PC-3 (cell line): ENCODE data around the gene CDCA4. TPM values are rescaled to one million over a fixed set of nuclear protein-coding genes. Genes with fewer than 3 reads are reported as not detected.

ENCODE experiments used
- ATAC-seq: fragments of 200-7000 bp; cut with Tn5 transposase; 2 replicates; pipeline ENCODE4 v1.9.1; 2020; ENCODE audit warnings: mild to moderate bottlenecking, moderate library complexity
- BruUV-seq: library from RNA; stranded (reverse); fragments of 400-500 nt; replicated peaks from 2 replicates; lab custom pipeline; 2021; lab: Mats Ljungman, UMichigan
- CTCF ChIA-PET: fragments of 300-600 bp; sonication (Branson Sonifier 250); formaldehyde crosslinking; loops from one replicate; lab custom pipeline; 2022; ENCODE audit warnings: antibody characterized with exemption; lab: Charles Lee
- POLR2A ChIA-PET: fragments of 300-600 bp; sonication (Branson Sonifier 250); formaldehyde crosslinking; loops from one replicate; lab custom pipeline; 2022; ENCODE audit warnings: antibody characterized with exemption; ENCODE audit not compliant: unreplicated experiment; lab: Charles Lee
- DNase-seq: peaks from one replicate; pipeline ENCODE4 v3.0.0-alpha.2; 2015
- H2AFZ ChIP-seq: fragments of 300-600 bp; sonication (generic); 2 replicates; pipeline ENCODE4 v1.6.0; 2016; ENCODE audit warnings: antibody characterized with exemption, low read length
- H3F3A ChIP-seq: fragments of 300-600 bp; sonication (generic); one replicate; pipeline ENCODE4 v1.6.0; 2017; ENCODE audit warnings: antibody characterized with exemption, low read length, control low read depth, mild to moderate bottlenecking; ENCODE audit not compliant: unreplicated experiment
- H3K27ac ChIP-seq: fragments of 300-600 bp; sonication (generic); 2 replicates; pipeline ENCODE4 v1.5.1; 2016; ENCODE audit warnings: mild to moderate bottlenecking, low read length
- H3K27me3 ChIP-seq: fragments of 300-600 bp; sonication (generic); 2 replicates; pipeline ENCODE4 v1.6.1; 2016; ENCODE audit warnings: low read length, mixed read lengths
- H3K36me3 ChIP-seq: fragments of 300-600 bp; sonication (generic); 2 replicates; pipeline ENCODE4 v1.6.1; 2016; ENCODE audit warnings: low read depth, mixed run types, low read length, mixed read lengths
- H3K4me1 ChIP-seq: fragments of 300-600 bp; sonication (generic); 2 replicates; pipeline ENCODE4 v1.5.1; 2016; ENCODE audit warnings: low read length; ENCODE audit not compliant: insufficient read depth
- H3K4me2 ChIP-seq: fragments of 300-600 bp; sonication (generic); 2 replicates; pipeline ENCODE4 v1.6.0; 2016; ENCODE audit warnings: low read length
- H3K4me3 ChIP-seq: fragments of 300-600 bp; sonication (generic); 2 replicates; pipeline ENCODE4 v1.5.1; 2016; ENCODE audit warnings: mild to moderate bottlenecking, low read length, mixed read lengths
- H3K79me2 ChIP-seq: fragments of 300-600 bp; sonication (generic); 2 replicates; pipeline ENCODE4 v1.6.1; 2017; ENCODE audit warnings: low read length, mixed read lengths
- H3K9ac ChIP-seq: fragments of 300-600 bp; sonication (generic); 2 replicates; pipeline ENCODE4 v1.6.0; 2016; ENCODE audit warnings: mild to moderate bottlenecking, low read length
- H3K9me2 ChIP-seq: fragments of 300-600 bp; sonication (generic); replicated peaks from 2 replicates; pipeline ENCODE4 v1.6.1; 2016; ENCODE audit warnings: mixed run types, low read length, mixed read lengths
- H3K9me3 ChIP-seq: fragments of 300-600 bp; sonication (generic); 2 replicates; pipeline ENCODE4 v1.6.1; 2016; ENCODE audit warnings: low read length, mixed read lengths
- H4K20me1 ChIP-seq: fragments of 300-600 bp; sonication (generic); 2 replicates; pipeline ENCODE4 v1.6.1; 2016; ENCODE audit warnings: low read length, mixed read lengths
- CTCF ChIP-seq: fragments of 300-600 bp; sonication (generic); conservative IDR thresholded peaks from 2 replicates; pipeline ENCODE4 v1.5.1; 2017; ENCODE audit warnings: antibody characterized with exemption, low read depth, mild to moderate bottlenecking, low read length
- EZH2 ChIP-seq: fragments of 300-600 bp; sonication (generic); IDR thresholded peaks from one replicate; pipeline ENCODE4 v1.6.1; 2017; ENCODE audit warnings: antibody characterized with exemption, mild to moderate bottlenecking, low read length; ENCODE audit not compliant: unreplicated experiment
- EZH2phosphoT487 ChIP-seq: fragments of 300-600 bp; sonication (generic); IDR thresholded peaks from 2 replicates; pipeline ENCODE4 v1.6.1; 2018; ENCODE audit warnings: mild to moderate bottlenecking, antibody characterized with exemption, low read length, borderline replicate concordance
- intact Hi-C: fragments of 100-400 bp; cut with micrococcal nuclease; formaldehyde crosslinking; loops from 2 replicates; pipeline ENCODE4 v1.9.0; 2023
- total RNA-seq: library from RNA; depleted of rRNA; stranded (reverse); fragments of >200 nt; gene quantifications from 2 replicates; pipeline ENCODE4 v1.2.3, GENCODE V29; 2014

Gene CDCA4
- total RNA-seq, 1 experiment from 2014 or later, result 113 TPM

GRCh38 chr14:105053421-105053820 lies 32.5 kb upstream of the CDCA4 start:
- no peaks in the 10 kb centered on the region for H3K4me1 ChIP-seq
- no peaks in the 10 kb centered on the region for H3K27me3 ChIP-seq
- no peaks in the 10 kb centered on the region for H3F3A ChIP-seq
- H3K4me3 ChIP-seq, result no peak overlapping the region
- TF ChIP-seq EZH2phosphoT487 (no peak), EZH2 (no peak), CTCF (no peak)
- intact Hi-C loops, result no loop called here
- H3K79me2 ChIP-seq, result no peaks in the 10 kb centered on the region
- no peak overlapping the region for H3K27ac ChIP-seq
- ChIA-PET CTCF (no interaction called here), POLR2A (no interaction called here)
- H2AFZ ChIP-seq, result no peak overlapping the region
- H3K9me3 ChIP-seq, result no peaks in the 10 kb centered on the region
- H3K36me3 ChIP-seq, result no peaks in the 10 kb centered on the region
- H3K4me2 ChIP-seq, result no peak overlapping the region
- DNase-seq (no peak), ATAC-seq (no peak)
- H3K9me2 ChIP-seq, result no peaks in the 10 kb centered on the region
- H4K20me1 ChIP-seq, result no peaks in the 10 kb centered on the region
- no TSS peak for BruUV-seq
- H3K9ac ChIP-seq, result no peak overlapping the region

- ATAC-seq, result no peak
These were observed 31.2 kb upstream of the CDCA4 start for GRCh38 chr14:105052110-105052458.

More at GRCh38 chr14:105052110-105052458, 31.2 kb upstream of the CDCA4 start:
- ChIA-PET POLR2A (no interaction called here), CTCF (no interaction called here)
- Histone ChIP-seq H4K20me1 (no peaks in the 10 kb centered on the region), H3F3A (no peaks in the 10 kb centered on the region), H3K9ac (no peak overlapping the region), H3K79me2 (no peaks in the 10 kb centered on the region), H3K4me3 (no peak overlapping the region), H3K27me3 (no peaks in the 10 kb centered on the region), H3K4me1 (no peaks in the 10 kb centered on the region), H3K9me3 (no peaks in the 10 kb centered on the region), H3K27ac (no peak overlapping the region), H3K4me2 (no peak overlapping the region), H3K36me3 (no peaks in the 10 kb centered on the region), H2AFZ (no peak overlapping the region), H3K9me2 (no peaks in the 10 kb centered on the region)
- TF ChIP-seq CTCF, result no peak
- TF ChIP-seq EZH2phosphoT487, result no peak
- no peak for TF ChIP-seq EZH2
- intact Hi-C loops, result no loop called here
- DNase-seq, result no peak
- no TSS peak for BruUV-seq
